ENCODE measurements around the gene MAPKAP1. TPM values are rescaled to one million over a fixed set of nuclear protein-coding genes. Genes with fewer than 3 reads are reported as not detected.

MAPKAP1 gene
- total and polyA plus RNA-seq, 9 of the 15 experiments (the other 6 are each of a cell fraction or from before 2014, with no cell fraction given), result 2.6 to 82.1 (median 61.1) TPM

- TF ChIP-seq GTF3C2 (IDR thresholded peaks at IDR 0.05; ENCODE audit: borderline replicate concordance, extremely low read depth, insufficient read length) (no peak), NR2C2 (CRISPR knock-in tag; IDR thresholded peaks at IDR 0.05) (no peak), NR2C2 (tag; IDR thresholded peaks at IDR 0.05) (no peak), PHB2 (IDR thresholded peaks at IDR 0.05; ENCODE audit: low read depth) (peak; percentile 83; the same call in 1 of the 2 replicates), ZBTB8A (IDR thresholded peaks at IDR 0.05; ENCODE audit: partially characterized antibody) (no peak), THRB (CRISPR knock-in tag; conservative IDR thresholded peaks at IDR 0.05) (no peak), ARID1B (IDR thresholded peaks at IDR 0.05) (peak; percentile 97), ZNF143 (CRISPR knock-in tag; IDR thresholded peaks at IDR 0.05) (no peak), DLX4 (CRISPR knock-in tag; IDR thresholded peaks at IDR 0.05) (no peak), ZNF124 (CRISPR knock-in tag; IDR thresholded peaks at IDR 0.05) (no peak), SIX5 (IDR thresholded peaks at IDR 0.05; ENCODE audit: borderline replicate concordance in 1 of 2, insufficient read depth in 1 of 2, low read depth in 1 of 2, low read length in 2 of 2) (no peak), ZNF184 (CRISPR knock-in tag; IDR thresholded peaks at IDR 0.05) (no peak), CHD4 (IDR thresholded peaks at IDR 0.05; ENCODE audit: insufficient read depth, insufficient replicate concordance, low read depth, low read length, poor library complexity, severe bottlenecking) (no peak), TBP (optimal IDR thresholded peaks at IDR 0.05; ENCODE audit: low read depth, low read length) (no peak), CREB5 (CRISPR knock-in tag; IDR thresholded peaks at IDR 0.05) (no peak), ZNF668 (CRISPR knock-in tag; IDR thresholded peaks at IDR 0.05) (no peak), HDAC6 (IDR thresholded peaks at IDR 0.05; ENCODE audit: low read depth, low read length) (no peak), VEZF1 (CRISPR knock-in tag; IDR thresholded peaks at IDR 0.05) (peak; percentile 41), ZNF586 (CRISPR knock-in tag; conservative IDR thresholded peaks at IDR 0.05) (no peak), OTX1 (CRISPR knock-in tag; IDR thresholded peaks at IDR 0.05) (no peak), ZKSCAN8 (CRISPR knock-in tag; IDR thresholded peaks at IDR 0.05) (no peak), ZNF75A (CRISPR knock-in tag; IDR thresholded peaks at IDR 0.05) (no peak)
Observed at GRCh38 chr9:125477089-125477544, 229.9 kb downstream of the MAPKAP1 start (continued).

Data from K562 (cell line).